Frontal cortex (tissue), 4 donors: ENCODE data around the gene SNTB2. TPM values are rescaled to one million over a fixed set of nuclear protein-coding genes. Genes with fewer than 3 reads are reported as not detected.
A peak's percentile ranks its signal among the peaks of the same experiment; 100 is the strongest.

ENCODE experiments used
- DNase-seq, 2 donors: peaks; one replicate each; pipeline ENCODE4 v3.0.0; 2012; ENCODE audit warnings: low spot score in 2 of 2
- FAIRE-seq: peaks from 2 replicates; lab custom pipeline; 2012; peaks lifted over from hg19 to GRCh38; lab: Jason Lieb, UNC
- total RNA-seq: library from RNA; depleted of rRNA; stranded (reverse); fragments of >200 nt; gene quantifications from one replicate; pipeline ENCODE4 v1.2.3, GENCODE V29; 2014
- donor health status: control.
- donor health status: control.
- donor health status: control.

SNTB2 gene
- total RNA-seq, 1 donor from 2014 or later, result 12.2 TPM

GRCh38 chr16:69329369-69330285 lies 142.7 kb downstream of the SNTB2 start:
- FAIRE-seq, result no peak
- no peak for DNase-seq

- FAIRE-seq (no peak), DNase-seq (peak; percentile 98)
These were observed 143.5 kb downstream of the SNTB2 start, which contains the start of gene PDF for GRCh38 chr16:69330286-69331109. PDF (minus strand) TSS chr16:69330588; CDS start chr16:69330570, 18 bp downstream.

GRCh38 chr16:69334696-69335095 lies 147.7 kb downstream of the SNTB2 start:
- FAIRE-seq, result no peak
- DNase-seq, result no peak

- DNase-seq, result peak in 1 of 2 donors; percentile 56
- FAIRE-seq, result no peak
These were observed 151.8 kb downstream of the SNTB2 start for GRCh38 chr16:69338557-69339288.

- DNase-seq (peak; percentile 92 to 93), FAIRE-seq (no peak)
These were observed 152.5 kb downstream of the SNTB2 start, which contains the start of the genes COG8 and NIP7 for GRCh38 chr16:69339289-69340094. COG8 (minus strand) TSS chr16:69339564; CDS start chr16:69339552, 12 bp downstream. NIP7 (plus strand) TSS chr16:69339772; CDS start chr16:69339830, 58 bp downstream.

- no peak for FAIRE-seq
- DNase-seq, result no peak
These were observed 153.2 kb downstream of the SNTB2 start for GRCh38 chr16:69340095-69340644.

- FAIRE-seq (no peak), DNase-seq (no peak)
These were observed 157.2 kb downstream of the SNTB2 start for GRCh38 chr16:69344171-69344570.

- no peak for DNase-seq
- no peak for FAIRE-seq
These were observed 159.0 kb downstream of the SNTB2 start for GRCh38 chr16:69345923-69346322.

GRCh38 chr16:69346683-69347082 lies 159.7 kb downstream of the SNTB2 start:
- DNase-seq, result no peak
- FAIRE-seq, result no peak

- DNase-seq (no peak), FAIRE-seq (no peak)
These were observed 161.3 kb downstream of the SNTB2 start for GRCh38 chr16:69348222-69348621.

GRCh38 chr16:69349536-69349935 lies 162.6 kb downstream of the SNTB2 start:
- no peak for DNase-seq

GRCh38 chr16:69350536-69351133 lies 163.7 kb downstream of the SNTB2 start:
- DNase-seq (no peak), FAIRE-seq (no peak)

More at GRCh38 chr16:69349536-69349935, 162.6 kb downstream of the SNTB2 start:
- no peak for FAIRE-seq

- FAIRE-seq, result no peak
These were observed 164.5 kb downstream of the SNTB2 start, which contains the start of gene TMED6 for GRCh38 chr16:69351309-69352027. TMED6 (minus strand) TSS chr16:69351786; CDS start chr16:69351753, 33 bp downstream.

More at GRCh38 chr16:69351309-69352027, 164.5 kb downstream of the SNTB2 start, which contains the start of gene TMED6:
- no peak for DNase-seq
